ENCODE results near the gene STARD7. TPM values are rescaled to one million over a fixed set of nuclear protein-coding genes. Genes with fewer than 3 reads are reported as not detected.
"Not testable (repeated sequence)": the region's sequence is repeated elsewhere in the genome, so short reads cannot be mapped to it uniquely, and the experiment has no call there.

The STARD7 gene
- total and polyA plus RNA-seq, 7 experiments from 2014 or later: 56.5 to 133 (median 75.7) TPM

DNA sequence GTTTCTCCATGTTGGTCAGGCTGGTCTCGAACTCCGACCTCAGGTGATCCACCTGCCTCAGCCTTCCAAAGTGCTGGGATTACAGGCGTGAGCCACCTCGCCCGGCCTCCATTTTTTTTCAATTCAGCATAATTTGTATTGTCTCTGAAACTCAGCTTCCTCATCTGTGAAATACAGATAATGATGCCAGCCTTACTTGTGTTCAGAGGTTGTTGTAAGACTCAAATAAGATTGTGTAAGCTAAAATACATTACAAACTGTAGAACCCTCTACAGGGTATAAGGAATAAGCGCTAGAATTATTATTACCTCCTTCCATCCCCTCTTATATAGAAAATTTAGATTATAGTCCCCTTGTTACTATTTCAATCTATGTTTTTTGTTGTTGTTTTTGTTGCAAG, 24.8 kb upstream of the STARD7 start:
- ChIA-PET POLR2A (interaction anchor here (0.6 to 1.5 kb wide), 3 partner anchors 12 to 1182 kb away, joined by 3 to 5 read pairs (median 4); no protein-coding TSS in a partner anchor), CTCF (no interaction called here)
- no peaks in the 10 kb centered on the region for H3K27me3 Mint-ChIP-seq
- no peaks in the 10 kb centered on the region for H3K9me3 Mint-ChIP-seq
- Histone ChIP-seq H3K9me3 (ENCODE audit: control insufficient read depth in 2 of 3, low read length in 3 of 3) (no peaks in the 10 kb centered on the region), H3K4me1 (ENCODE audit: control insufficient read depth in 2 of 2, insufficient read depth in 2 of 2, low read length in 2 of 2) (no peaks in the 10 kb centered on the region), H3K27ac (ENCODE audit: low read depth, low read length) (no peak overlapping the region), H3K27me3 (ENCODE audit: control insufficient read depth in 2 of 2, insufficient read depth in 2 of 2, low read length in 2 of 2) (no peaks in the 10 kb centered on the region), H3K36me3 (ENCODE audit: control insufficient read depth in 2 of 3, insufficient read depth in 3 of 3, low read length in 3 of 3) (no peaks in the 10 kb centered on the region), H3K4me3 (ENCODE audit: low read length) (no peak overlapping the region)
- peaks cover 0 to 9% (median 5%) of the 10 kb centered on the region in 5 donors for H3K36me3 Mint-ChIP-seq
- intact Hi-C loops (cut with micrococcal nuclease): no loop called here
- H3K27ac Mint-ChIP-seq: no peak overlapping the region
- DNase-seq: no peak
- peaks cover 0 to 5% (median 0%) of the 10 kb centered on the region in 7 donors for H3K4me1 Mint-ChIP-seq
- no peak overlapping the region for H3K4me3 Mint-ChIP-seq
- ATAC-seq: no peak

DNA sequence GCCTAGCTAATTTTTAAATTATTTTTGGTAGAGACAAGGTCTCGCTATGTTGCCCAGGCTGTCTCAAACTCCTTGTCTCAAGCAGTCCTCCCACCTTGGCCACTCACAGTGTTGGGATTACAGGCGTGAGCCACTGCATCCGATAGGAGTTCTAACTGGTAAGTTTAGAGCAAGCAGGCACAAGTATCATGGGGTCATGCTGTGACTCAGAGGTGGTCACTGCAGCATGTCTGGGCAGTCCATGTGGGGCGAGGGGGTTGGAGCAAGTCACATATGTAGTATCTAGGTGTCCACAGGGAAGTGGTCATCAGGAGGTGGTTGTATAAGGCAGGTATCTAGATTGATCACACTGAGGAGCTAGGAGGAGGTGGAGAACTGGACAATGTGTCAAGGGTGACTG, 22.7 kb upstream of the STARD7 start:
- Mint-ChIP-seq H3K27ac (peak overlapping the region in 1 of 9 donors; percentile 30), H3K4me3 (no peak overlapping the region), H3K4me1 (peaks cover 0 to 5% (median 0%) of the 10 kb centered on the region in 7 donors), H3K27me3 (no peaks in the 10 kb centered on the region), H3K9me3 (no peaks in the 10 kb centered on the region), H3K36me3 (peaks cover 0 to 7% (median 5%) of the 10 kb centered on the region in 5 donors)
- Histone ChIP-seq H3K4me1 (ENCODE audit: control insufficient read depth in 2 of 2, insufficient read depth in 2 of 2, low read length in 2 of 2) (no peaks in the 10 kb centered on the region), H3K27me3 (ENCODE audit: control insufficient read depth in 2 of 2, insufficient read depth in 2 of 2, low read length in 2 of 2) (no peaks in the 10 kb centered on the region), H3K9me3 (ENCODE audit: control insufficient read depth in 2 of 3, low read length in 3 of 3) (no peaks in the 10 kb centered on the region), H3K27ac (ENCODE audit: low read depth, low read length) (no peak overlapping the region), H3K36me3 (ENCODE audit: control insufficient read depth in 2 of 3, insufficient read depth in 3 of 3, low read length in 3 of 3) (no peaks in the 10 kb centered on the region), H3K4me3 (ENCODE audit: low read length) (no peak overlapping the region)
- DNase-seq: no peak
- intact Hi-C loops (cut with micrococcal nuclease): no loop called here
- CTCF ChIA-PET: no interaction called here
- POLR2A ChIA-PET: interaction anchor here (1.1 kb wide), 1 partner anchor 12 kb away, joined by 3 read pairs; no protein-coding TSS in a partner anchor
- no peak for ATAC-seq

DNA sequence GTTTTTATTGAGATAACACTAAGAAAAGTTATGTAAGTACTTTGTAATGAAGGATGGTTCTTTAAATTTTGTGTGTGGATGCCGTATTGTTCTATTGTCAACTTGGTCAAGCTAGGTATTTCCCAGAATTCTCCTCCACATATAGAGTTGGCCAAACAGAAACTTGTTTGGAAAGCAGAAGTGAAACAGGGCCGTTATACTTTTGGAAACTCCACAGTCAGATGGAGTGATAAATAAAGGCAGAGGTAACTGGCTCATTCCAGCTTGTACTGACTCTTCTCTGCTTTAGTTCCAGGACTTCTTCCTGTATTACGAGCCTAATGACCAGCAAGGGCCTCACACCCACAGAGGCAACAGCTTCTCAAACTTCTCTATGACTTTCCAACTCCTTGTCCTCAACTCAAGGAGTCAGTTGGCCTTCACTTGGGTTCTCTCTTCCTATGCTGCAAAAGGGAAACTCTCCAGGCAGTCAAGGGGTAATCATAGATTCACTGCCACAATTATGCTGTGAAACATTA, 16.4 kb upstream of the STARD7 start:
- Histone ChIP-seq H3K4me3 (ENCODE audit: low read length) (no peak overlapping the region), H3K36me3 (ENCODE audit: control insufficient read depth in 2 of 3, insufficient read depth in 3 of 3, low read length in 3 of 3) (no peaks in the 10 kb centered on the region), H3K27ac (ENCODE audit: low read depth, low read length) (no peak overlapping the region), H3K4me1 (ENCODE audit: control insufficient read depth in 2 of 2, insufficient read depth in 2 of 2, low read length in 2 of 2) (no peaks in the 10 kb centered on the region), H3K9me3 (ENCODE audit: control insufficient read depth in 2 of 3, low read length in 3 of 3) (no peaks in the 10 kb centered on the region), H3K27me3 (ENCODE audit: control insufficient read depth in 2 of 2, insufficient read depth in 2 of 2, low read length in 2 of 2) (no peaks in the 10 kb centered on the region)
- H3K27ac Mint-ChIP-seq: peak overlapping the region in 3 of 9 donors; percentile 54 to 69 (median 55)
- H3K27me3 Mint-ChIP-seq: no peaks in the 10 kb centered on the region
- ChIA-PET CTCF (no interaction called here), POLR2A (interaction anchor here (0.7 to 1.2 kb wide), 2 partner anchors 30 to 68 kb away, joined by 3 read pairs; no protein-coding TSS in a partner anchor)
- H3K4me3 Mint-ChIP-seq: no peak overlapping the region
- DNase-seq: no peak
- peaks cover 0 to 10% (median 0%) of the 10 kb centered on the region in 5 donors for H3K36me3 Mint-ChIP-seq
- peaks cover 0 to 10% (median 0%) of the 10 kb centered on the region in 7 donors for H3K4me1 Mint-ChIP-seq
- ATAC-seq: peak; percentile 72
- H3K9me3 Mint-ChIP-seq: no peaks in the 10 kb centered on the region
- intact Hi-C loops (cut with micrococcal nuclease): no loop called here

DNA sequence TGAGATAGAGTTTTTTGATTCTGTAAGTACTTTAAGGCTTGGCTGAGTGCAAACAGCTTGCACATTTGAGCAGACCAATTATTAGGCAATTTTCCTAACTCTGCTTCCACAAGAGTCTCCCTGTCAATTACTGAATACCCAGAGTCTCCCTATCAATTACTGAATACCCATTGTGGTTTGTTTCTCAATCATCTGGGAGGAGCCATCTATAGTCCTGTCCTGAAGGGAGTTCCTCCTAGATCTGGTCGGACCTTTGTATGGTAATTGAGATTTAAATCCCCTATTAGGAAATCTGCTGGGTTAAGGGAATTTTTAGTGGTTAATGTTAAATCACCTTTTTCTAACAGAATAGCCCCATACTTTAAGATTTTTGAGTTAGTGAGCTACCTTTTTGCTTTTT, 12.5 kb upstream of the STARD7 start:
- H3K27ac Mint-ChIP-seq; intact Hi-C loops (cut with micrococcal nuclease); H3K4me3 Mint-ChIP-seq; CTCF ChIA-PET; DNase-seq; H3K36me3 ChIP-seq (ENCODE audit: control insufficient read depth in 2 of 3, insufficient read depth in 3 of 3, low read length in 3 of 3); POLR2A ChIA-PET; H3K27me3 ChIP-seq (ENCODE audit: control insufficient read depth in 2 of 2, insufficient read depth in 2 of 2, low read length in 2 of 2); H3K27me3 Mint-ChIP-seq; H3K4me1 ChIP-seq (ENCODE audit: control insufficient read depth in 2 of 2, insufficient read depth in 2 of 2, low read length in 2 of 2); H3K36me3 Mint-ChIP-seq; H3K9me3 ChIP-seq (ENCODE audit: control insufficient read depth in 2 of 3, low read length in 3 of 3); H3K27ac ChIP-seq (ENCODE audit: low read depth, low read length); ATAC-seq; H3K9me3 Mint-ChIP-seq; H3K4me1 Mint-ChIP-seq; H3K4me3 ChIP-seq (ENCODE audit: low read length): not testable (repeated sequence)

DNA sequence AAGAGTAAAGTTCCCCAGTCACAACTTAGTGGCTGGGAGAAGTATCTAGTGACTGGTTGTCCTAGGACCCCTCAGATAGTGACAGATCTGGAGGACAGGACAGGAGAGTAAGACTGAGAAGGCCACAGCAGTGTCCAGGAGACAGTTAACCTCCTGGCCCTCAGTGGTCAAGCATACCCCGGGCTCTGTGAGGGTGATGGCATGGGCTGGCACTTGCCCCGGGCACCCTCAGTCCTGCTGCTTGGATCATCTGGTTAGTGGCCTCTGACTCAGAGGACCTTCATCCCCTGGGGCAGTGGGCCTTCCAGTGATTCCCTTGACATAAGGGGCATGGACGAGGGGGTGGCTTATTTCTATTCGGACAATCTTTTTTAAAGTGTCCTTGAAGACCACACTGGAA, 11.3 kb upstream of the STARD7 start:
- DNase-seq; H3K27me3 ChIP-seq (ENCODE audit: control insufficient read depth in 2 of 2, insufficient read depth in 2 of 2, low read length in 2 of 2); CTCF ChIA-PET; H3K36me3 ChIP-seq (ENCODE audit: control insufficient read depth in 2 of 3, insufficient read depth in 3 of 3, low read length in 3 of 3); H3K27ac Mint-ChIP-seq; H3K4me3 Mint-ChIP-seq; H3K4me1 Mint-ChIP-seq; H3K9me3 ChIP-seq (ENCODE audit: control insufficient read depth in 2 of 3, low read length in 3 of 3); H3K36me3 Mint-ChIP-seq; H3K4me1 ChIP-seq (ENCODE audit: control insufficient read depth in 2 of 2, insufficient read depth in 2 of 2, low read length in 2 of 2); H3K27ac ChIP-seq (ENCODE audit: low read depth, low read length); H3K4me3 ChIP-seq (ENCODE audit: low read length); H3K9me3 Mint-ChIP-seq; ATAC-seq; intact Hi-C loops (cut with micrococcal nuclease); H3K27me3 Mint-ChIP-seq; POLR2A ChIA-PET: not testable (repeated sequence)

DNA sequence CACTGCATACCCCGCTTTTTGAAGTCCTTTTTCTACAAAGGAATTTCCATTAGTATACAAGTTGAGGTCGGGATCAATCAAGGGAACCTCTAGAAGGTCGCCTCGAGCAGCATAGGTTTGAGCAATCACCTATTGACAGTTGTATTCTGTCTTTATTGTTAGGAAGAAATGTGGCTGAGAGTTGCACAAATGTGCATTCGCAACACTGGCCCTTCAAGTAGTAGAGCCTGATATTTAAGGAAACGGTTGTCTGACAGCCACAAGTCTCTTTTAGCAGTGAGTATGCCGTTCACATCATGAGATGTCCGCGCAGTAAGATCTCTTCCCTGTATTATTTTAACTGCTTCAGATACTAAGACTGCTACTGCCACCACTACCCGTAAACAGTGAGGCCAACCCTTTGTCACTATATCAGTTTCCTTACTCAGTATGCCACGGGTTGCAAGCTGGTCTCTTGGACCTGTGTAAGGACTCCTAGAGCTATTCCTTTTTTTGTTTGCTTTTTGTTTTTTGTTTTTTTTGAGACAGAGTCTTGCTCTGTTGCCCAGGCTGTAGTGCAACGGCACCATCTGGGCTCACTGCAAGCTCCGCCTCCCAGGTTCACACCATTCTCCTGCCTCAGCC, 10.0 kb upstream of the STARD7 start:
- intact Hi-C loops (cut with micrococcal nuclease): no loop called here
- Mint-ChIP-seq H3K27me3 (no peaks in the 10 kb centered on the region), H3K27ac (no peak overlapping the region), H3K9me3 (no peaks in the 10 kb centered on the region), H3K4me1 (peaks cover 0 to 7% (median 0%) of the 10 kb centered on the region in 7 donors), H3K4me3 (no peak overlapping the region), H3K36me3 (peaks cover 0 to 5% (median 0%) of the 10 kb centered on the region in 5 donors)
- no peaks in the 10 kb centered on the region for H3K4me1 ChIP-seq (ENCODE audit: control insufficient read depth in 2 of 2, insufficient read depth in 2 of 2, low read length in 2 of 2)
- H3K9me3 ChIP-seq (ENCODE audit: control insufficient read depth in 2 of 3, low read length in 3 of 3): no peaks in the 10 kb centered on the region
- no peaks in the 10 kb centered on the region for H3K36me3 ChIP-seq (ENCODE audit: control insufficient read depth in 2 of 3, insufficient read depth in 3 of 3, low read length in 3 of 3)
- H3K4me3 ChIP-seq (ENCODE audit: low read length): no peak overlapping the region
- CTCF ChIA-PET: interaction anchor here (0.6 kb wide), 1 partner anchor 11 kb away, joined by 3 read pairs; no protein-coding TSS in a partner anchor
- DNase-seq: no peak
- H3K27ac ChIP-seq (ENCODE audit: low read depth, low read length): no peak overlapping the region
- POLR2A ChIA-PET: no interaction called here
- no peak for ATAC-seq
- H3K27me3 ChIP-seq (ENCODE audit: control insufficient read depth in 2 of 2, insufficient read depth in 2 of 2, low read length in 2 of 2): no peaks in the 10 kb centered on the region

DNA sequence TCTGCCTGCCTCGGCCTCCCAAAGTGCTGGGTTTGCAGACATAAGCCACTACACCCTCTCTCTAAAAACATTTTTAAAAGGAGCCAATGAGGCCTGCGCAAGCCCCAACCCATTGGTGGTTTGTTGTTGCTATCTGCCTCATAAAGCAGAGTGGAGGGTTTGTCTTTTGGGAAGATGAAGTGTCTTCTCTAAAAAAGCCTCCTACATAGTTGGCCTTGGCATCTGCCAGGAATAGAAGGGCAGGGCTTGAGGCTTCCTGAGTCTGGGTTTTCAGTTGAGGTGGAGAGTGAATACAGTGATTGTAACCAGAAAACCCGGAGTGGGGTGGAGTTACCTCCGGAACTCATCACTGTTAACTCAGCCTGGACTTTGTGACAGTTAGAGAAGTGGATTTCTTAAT, 5.9 kb upstream of the STARD7 start:
- Histone ChIP-seq H3K27me3 (ENCODE audit: control insufficient read depth in 2 of 2, insufficient read depth in 2 of 2, low read length in 2 of 2) (no peaks in the 10 kb centered on the region), H3K27ac (ENCODE audit: low read depth, low read length) (no peak overlapping the region), H3K36me3 (ENCODE audit: control insufficient read depth in 2 of 3, insufficient read depth in 3 of 3, low read length in 3 of 3) (no peaks in the 10 kb centered on the region), H3K4me3 (ENCODE audit: low read length) (no peak overlapping the region), H3K4me1 (ENCODE audit: control insufficient read depth in 2 of 2, insufficient read depth in 2 of 2, low read length in 2 of 2) (peaks cover 0 to 2% of the 10 kb centered on the region in 2 donors), H3K9me3 (ENCODE audit: control insufficient read depth in 2 of 3, low read length in 3 of 3) (no peaks in the 10 kb centered on the region)
- Mint-ChIP-seq H3K4me3 (no peak overlapping the region), H3K9me3 (no peaks in the 10 kb centered on the region), H3K36me3 (peaks cover 0 to 3% (median 0%) of the 10 kb centered on the region in 5 donors), H3K27me3 (no peaks in the 10 kb centered on the region), H3K4me1 (peaks cover 4 to 11% (median 7%) of the 10 kb centered on the region in 7 donors), H3K27ac (no peak overlapping the region)
- POLR2A ChIA-PET: no interaction called here
- CTCF ChIA-PET: no interaction called here
- no peak for DNase-seq
- intact Hi-C loops (cut with micrococcal nuclease): no loop called here
- no peak for ATAC-seq

All from naive thymus-derived CD4-positive, alpha-beta T cell (primary cell).